ENCODE results near the gene SOD1. TPM values are rescaled to one million over a fixed set of nuclear protein-coding genes. Genes with fewer than 3 reads are reported as not detected.

SOD1 gene
- total RNA-seq, 1 experiment from 2014 or later = 205 TPM

Small RNA genes within 50 kb of the gene (small RNA-seq; reads per million reads assigned to genes)
- gene RF01241 = not detected

Other genes starting within 250 kb of the SOD1 start
- 4.6 and 7.8 TPM in 2 replicates for gene SCAF4, start 72.4 kb downstream of the SOD1 start, total RNA-seq (2014; rRNA removed; shearing (Covaris generic))
- not detected in 2 replicates for gene HUNK, start 213.3 kb downstream of the SOD1 start, total RNA-seq (2014; rRNA removed; shearing (Covaris generic))

Measured in HT1080 (cell line).